ENCODE data around the gene SEMA3A. TPM values are rescaled to one million over a fixed set of nuclear protein-coding genes. Genes with fewer than 3 reads are reported as not detected.

The SEMA3A gene
- total and polyA plus RNA-seq, 9 donors: 0.76 to 23.0 (median 2.2) TPM

GRCh38 chr7:84181628-84182027 is 13.0 kb downstream of the SEMA3A start:
- H3K4me1 ChIP-seq (ENCODE audit: insufficient read depth): no peaks in the 10 kb centered on the region
- intact Hi-C loops (cut with DNase I): no loop called here
- H3K27me3 ChIP-seq: no peaks in the 10 kb centered on the region
- no peaks in the 10 kb centered on the region for H3K9me3 ChIP-seq
- no peak for TF ChIP-seq POLR2A (IDR thresholded peaks at IDR 0.05)
- TF ChIP-seq EP300 (IDR thresholded peaks at IDR 0.05): no peak
- no peak for TF ChIP-seq CTCF (IDR thresholded peaks at IDR 0.05)
- DNase-seq: no peak
- no peaks in the 10 kb centered on the region for H3K36me3 ChIP-seq
- no peak overlapping the region for H3K4me3 ChIP-seq
- 51 to 71% (median 66%) methylated on average over 2 of the region's 2 CpGs for WGBS, 3 donors
- H3K27ac ChIP-seq: no peak overlapping the region

- DNase-seq: no peak
- Histone ChIP-seq H3K9me3 (no peaks in the 10 kb centered on the region), H3K36me3 (no peaks in the 10 kb centered on the region), H3K4me3 (no peak overlapping the region), H3K4me1 (ENCODE audit: insufficient read depth) (no peaks in the 10 kb centered on the region), H3K27me3 (no peaks in the 10 kb centered on the region), H3K27ac (no peak overlapping the region)
- TF ChIP-seq EP300 (IDR thresholded peaks at IDR 0.05): no peak
- intact Hi-C loops (cut with DNase I): no loop called here
- WGBS, 3 donors: 48 to 64% (median 56%) methylated on average over 3 of the region's 3 CpGs
Measured at GRCh38 chr7:84177758-84178412, 16.7 kb downstream of the SEMA3A start.

- no peaks in the 10 kb centered on the region for H3K4me1 ChIP-seq (ENCODE audit: insufficient read depth)
- no peak for TF ChIP-seq CTCF (IDR thresholded peaks at IDR 0.05)
- TF ChIP-seq POLR2A (IDR thresholded peaks at IDR 0.05): no peak
- no peak for TF ChIP-seq EP300 (IDR thresholded peaks at IDR 0.05)
- no peak for DNase-seq
- 45 to 53% (median 49%) methylated on average over 2 of the region's 2 CpGs for WGBS, 3 donors
- H3K4me3 ChIP-seq: no peak overlapping the region
- H3K9me3 ChIP-seq: no peaks in the 10 kb centered on the region
- H3K36me3 ChIP-seq: no peaks in the 10 kb centered on the region
- H3K27ac ChIP-seq: no peak overlapping the region
- H3K27me3 ChIP-seq: no peaks in the 10 kb centered on the region
- intact Hi-C loops (cut with DNase I): no loop called here
Measured at GRCh38 chr7:84176716-84177115, 17.9 kb downstream of the SEMA3A start.

- TF ChIP-seq EP300 (IDR thresholded peaks at IDR 0.05): no peak
- TF ChIP-seq CTCF (IDR thresholded peaks at IDR 0.05): no peak
- TF ChIP-seq POLR2A (IDR thresholded peaks at IDR 0.05): no peak
- Histone ChIP-seq H3K36me3 (no peaks in the 10 kb centered on the region), H3K9me3 (no peaks in the 10 kb centered on the region), H3K4me3 (no peak overlapping the region), H3K4me1 (ENCODE audit: insufficient read depth) (no peaks in the 10 kb centered on the region), H3K27me3 (no peaks in the 10 kb centered on the region), H3K27ac (no peak overlapping the region)
- intact Hi-C loops (cut with DNase I): no loop called here
- no peak for DNase-seq
- WGBS, 3 donors: 87 to 93% (median 92%) methylated on average over 2 of the region's 2 CpGs
Measured at GRCh38 chr7:84175461-84175860, 19.1 kb downstream of the SEMA3A start.

GRCh38 chr7:84170646-84171045 is 23.9 kb downstream of the SEMA3A start:
- TF ChIP-seq EP300 (IDR thresholded peaks at IDR 0.05) (no peak), CTCF (IDR thresholded peaks at IDR 0.05) (no peak), POLR2A (IDR thresholded peaks at IDR 0.05) (no peak)
- no peak for DNase-seq
- H3K9me3 ChIP-seq: no peaks in the 10 kb centered on the region
- H3K27ac ChIP-seq: no peak overlapping the region
- no peaks in the 10 kb centered on the region for H3K36me3 ChIP-seq
- WGBS, 3 donors: 50 to 69% (median 64%) methylated on average over 2 of the region's 2 CpGs
- no peak overlapping the region for H3K4me3 ChIP-seq
- no peaks in the 10 kb centered on the region for H3K4me1 ChIP-seq (ENCODE audit: insufficient read depth)
- intact Hi-C loops (cut with DNase I): no loop called here
- no peaks in the 10 kb centered on the region for H3K27me3 ChIP-seq

Data from ovary (tissue), 9 donors.